LNCaP clone FGC (cell line): ENCODE measurements around the gene LSMEM2.

ENCODE experiments used
- DNase-seq: peaks from one replicate; pipeline ENCODE4 v3.0.0-alpha.2; 2011; ENCODE audit warnings: low read depth
- H3K4me3 ChIP-seq: 2 replicates; pipeline ENCODE4 v1.5.1; 2011; ENCODE audit warnings: mild to moderate bottlenecking, low read depth, low read length, control low read depth
- CTCF ChIP-seq: IDR thresholded peaks from 2 replicates; pipeline ENCODE4 v1.5.1; 2012; ENCODE audit warnings: mild to moderate bottlenecking; ENCODE audit not compliant: control insufficient read depth, insufficient read depth; ENCODE audit errors: extremely low read depth

Gene LSMEM2

GRCh38 chr3:50245831-50246516, 32.9 kb upstream of the LSMEM2 start:
- TF ChIP-seq CTCF = peak; percentile 96
- peak overlapping the region; percentile 33; the same call in 1 of the 2 replicates for H3K4me3 ChIP-seq
- DNase-seq = peak; percentile 8

- no peak for DNase-seq
- no peak for TF ChIP-seq CTCF
- H3K4me3 ChIP-seq = no peak overlapping the region
Measured at GRCh38 chr3:50246517-50246954, 32.4 kb upstream of the LSMEM2 start.

GRCh38 chr3:50248387-50248786, 30.5 kb upstream of the LSMEM2 start:
- DNase-seq = no peak
- no peak for TF ChIP-seq CTCF
- no peak overlapping the region for H3K4me3 ChIP-seq

GRCh38 chr3:50249457-50249856, 29.4 kb upstream of the LSMEM2 start:
- H3K4me3 ChIP-seq = no peak overlapping the region
- no peak for DNase-seq
- TF ChIP-seq CTCF = no peak

GRCh38 chr3:50250514-50250913, 28.4 kb upstream of the LSMEM2 start:
- TF ChIP-seq CTCF = no peak
- H3K4me3 ChIP-seq = no peak overlapping the region
- DNase-seq = no peak

- H3K4me3 ChIP-seq = no peak overlapping the region
- no peak for TF ChIP-seq CTCF
- DNase-seq = no peak
Measured at GRCh38 chr3:50251220-50251619, 27.7 kb upstream of the LSMEM2 start.
